ENCODE results near the gene CXCL5.
"Not testable (repeated sequence)": the region's sequence is repeated elsewhere in the genome, so short reads cannot be mapped to it uniquely, and the experiment has no call there.

- not testable (repeated sequence) for TF ChIP-seq POLR2A (IDR thresholded peaks at IDR 0.05; ENCODE audit: low read length); GATA1 (IDR thresholded peaks at IDR 0.05; ENCODE audit: low read depth, low read length)
Measured at GRCh38 chr4:73950376-73950920, 48.0 kb downstream of the CXCL5 start.

Measured in erythroblast (primary cell).